Activated B cell treated with CpG ODN at 0.5 μM for 24 hours (primary cell): ENCODE results near the gene GJA1. TPM values are rescaled to one million over a fixed set of nuclear protein-coding genes. Genes with fewer than 3 reads are reported as not detected.

ENCODE experiments used
- ATAC-seq: fragments of 200-7000 bp; cut with Tn5 transposase; one replicate; pipeline ENCODE4 v1.10.0; 2021; ENCODE audit warnings: low read depth, mild to moderate bottlenecking, moderate library complexity
- CTCF ChIA-PET: fragments of 350-600 bp; sonication (Branson Sonifier 250); formaldehyde crosslinking; loops from one replicate; lab custom pipeline; 2021; ENCODE audit warnings: antibody characterized with exemption; lab: Charles Lee
- POLR2A ChIA-PET: fragments of 350-600 bp; sonication (Branson Sonifier 250); formaldehyde crosslinking; loops from one replicate; lab custom pipeline; 2021; ENCODE audit warnings: antibody characterized with exemption; lab: Charles Lee
- DNase-seq: peaks from one replicate; pipeline ENCODE4 v3.0.0; 2022
- H3K27ac Mint-ChIP-seq: one replicate; pipeline ENCODE4 v1.8.0; 2020; ENCODE audit warnings: mixed read lengths
- H3K27me3 Mint-ChIP-seq: one replicate; pipeline ENCODE4 v1.8.0; 2021; ENCODE audit warnings: mixed read lengths
- H3K36me3 Mint-ChIP-seq: one replicate; pipeline ENCODE4 v1.8.0; 2021; ENCODE audit warnings: low read depth, mixed read lengths
- H3K4me1 Mint-ChIP-seq: one replicate; pipeline ENCODE4 v1.8.0; 2021; ENCODE audit warnings: mixed read lengths
- H3K4me3 Mint-ChIP-seq: one replicate; pipeline ENCODE4 v1.8.0; 2020; ENCODE audit warnings: mild to moderate bottlenecking, mixed read lengths
- H3K9me3 Mint-ChIP-seq: one replicate; pipeline ENCODE4 v1.8.0; 2020; ENCODE audit warnings: mixed read lengths
- intact Hi-C: fragments of 100-400 bp; cut with micrococcal nuclease; formaldehyde crosslinking; loops from one replicate; pipeline ENCODE4 v1.15.1; 2024
- total RNA-seq: library from RNA; stranded (reverse); gene quantifications from 2 replicates; pipeline ENCODE4 v1.2.3, GENCODE V29; 2022
- TF ChIP-seq, protein P1 (sequence below): fragments of 200-600 bp; IDR thresholded peaks from one replicate; pipeline ENCODE4 v1.8.0; 2022; ENCODE audit warnings: antibody characterized with exemption, mild to moderate bottlenecking

Gene GJA1
- total RNA-seq, 1 donor from 2014 or later: not detected

DNA sequence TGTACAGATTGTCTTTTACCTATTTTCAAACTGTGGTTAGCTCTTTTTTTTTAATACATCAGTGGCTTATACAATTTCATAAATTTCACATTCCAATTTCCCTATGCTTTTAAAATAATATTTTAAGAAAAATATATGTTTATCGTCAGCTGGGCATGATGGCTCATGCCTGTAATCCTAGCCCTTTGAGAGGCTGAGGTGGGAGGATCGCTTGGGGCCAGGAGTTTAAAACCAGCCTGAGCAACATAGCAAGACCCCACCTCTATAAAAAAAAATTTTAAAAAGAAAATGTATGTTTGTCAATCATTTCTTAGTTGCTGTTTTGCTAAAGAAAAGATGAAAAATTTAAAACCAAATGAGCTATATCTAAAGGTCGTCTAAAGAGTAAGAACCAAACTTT is 3.4 kb downstream of the GJA1 start:
- CTCF ChIA-PET: no interaction called here
- peaks cover 28% of the 10 kb centered on the region for H3K27me3 Mint-ChIP-seq
- no peak for ATAC-seq

DNA sequence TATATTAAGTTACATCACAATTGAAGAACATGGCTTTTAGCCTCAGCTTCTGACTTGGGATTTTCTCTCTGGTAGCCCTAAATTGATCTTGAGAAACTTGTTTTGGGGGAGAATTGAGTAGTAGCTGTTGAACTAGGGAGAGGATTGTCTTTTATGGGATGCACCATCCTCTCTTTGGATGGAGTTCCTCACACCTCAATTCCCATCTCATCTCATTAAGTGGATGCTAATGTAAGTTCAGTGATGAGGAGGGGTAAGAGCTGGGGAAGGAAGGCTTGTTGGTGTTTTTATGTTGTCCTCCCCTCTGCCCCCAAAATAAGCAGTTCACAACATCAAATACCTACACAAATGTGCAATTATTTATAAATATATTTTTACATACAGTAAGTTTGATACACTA is 4.0 kb downstream of the GJA1 start:
- ATAC-seq (no peak), DNase-seq (no peak)
- peaks cover 28% of the 10 kb centered on the region for H3K27me3 Mint-ChIP-seq
- H3K4me1 Mint-ChIP-seq: peaks cover 19% of the 10 kb centered on the region
- intact Hi-C loops: no loop called here
- ChIA-PET CTCF (no interaction called here), POLR2A (no interaction called here)
- no peaks in the 10 kb centered on the region for H3K36me3 Mint-ChIP-seq
- no peak overlapping the region for H3K4me3 Mint-ChIP-seq
- no peaks in the 10 kb centered on the region for H3K9me3 Mint-ChIP-seq
- H3K27ac Mint-ChIP-seq: no peak overlapping the region
- TF ChIP-seq, protein P1, sequence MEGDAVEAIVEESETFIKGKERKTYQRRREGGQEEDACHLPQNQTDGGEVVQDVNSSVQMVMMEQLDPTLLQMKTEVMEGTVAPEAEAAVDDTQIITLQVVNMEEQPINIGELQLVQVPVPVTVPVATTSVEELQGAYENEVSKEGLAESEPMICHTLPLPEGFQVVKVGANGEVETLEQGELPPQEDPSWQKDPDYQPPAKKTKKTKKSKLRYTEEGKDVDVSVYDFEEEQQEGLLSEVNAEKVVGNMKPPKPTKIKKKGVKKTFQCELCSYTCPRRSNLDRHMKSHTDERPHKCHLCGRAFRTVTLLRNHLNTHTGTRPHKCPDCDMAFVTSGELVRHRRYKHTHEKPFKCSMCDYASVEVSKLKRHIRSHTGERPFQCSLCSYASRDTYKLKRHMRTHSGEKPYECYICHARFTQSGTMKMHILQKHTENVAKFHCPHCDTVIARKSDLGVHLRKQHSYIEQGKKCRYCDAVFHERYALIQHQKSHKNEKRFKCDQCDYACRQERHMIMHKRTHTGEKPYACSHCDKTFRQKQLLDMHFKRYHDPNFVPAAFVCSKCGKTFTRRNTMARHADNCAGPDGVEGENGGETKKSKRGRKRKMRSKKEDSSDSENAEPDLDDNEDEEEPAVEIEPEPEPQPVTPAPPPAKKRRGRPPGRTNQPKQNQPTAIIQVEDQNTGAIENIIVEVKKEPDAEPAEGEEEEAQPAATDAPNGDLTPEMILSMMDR: no peak

More for the DNA sequence above, 3.4 kb downstream of the GJA1 start:
- Mint-ChIP-seq H3K9me3 (no peaks in the 10 kb centered on the region), H3K27ac (no peak overlapping the region), H3K36me3 (no peaks in the 10 kb centered on the region), H3K4me3 (no peak overlapping the region), H3K4me1 (peaks cover 19% of the 10 kb centered on the region)
- POLR2A ChIA-PET: no interaction called here
- intact Hi-C loops: no loop called here
- TF ChIP-seq, protein P1: no peak
- no peak for DNase-seq

DNA sequence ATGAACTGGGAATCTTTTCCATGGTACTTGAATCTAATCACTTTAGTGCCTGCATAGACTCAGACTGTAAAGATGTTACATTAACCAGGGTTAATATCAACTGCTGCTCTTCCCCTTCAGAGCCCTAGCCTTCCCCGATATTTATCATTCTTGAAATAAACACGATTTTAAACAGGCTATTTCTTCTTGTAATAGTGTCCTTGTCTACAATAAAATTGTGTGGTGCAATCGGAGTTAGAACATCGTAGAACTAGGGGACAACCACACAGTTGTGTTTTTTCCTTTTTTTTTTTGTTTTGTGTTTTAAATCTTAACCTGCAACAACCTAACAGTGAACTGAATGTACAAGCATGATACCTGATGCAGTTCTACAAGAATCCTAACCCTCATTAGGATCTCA is 4.5 kb downstream of the GJA1 start:
- no peak overlapping the region for H3K27ac Mint-ChIP-seq
- intact Hi-C loops: no loop called here
- ChIA-PET POLR2A (no interaction called here), CTCF (no interaction called here)
- TF ChIP-seq, protein P1: no peak
- no peaks in the 10 kb centered on the region for H3K9me3 Mint-ChIP-seq
- peaks cover 28% of the 10 kb centered on the region for H3K27me3 Mint-ChIP-seq
- ATAC-seq (no peak), DNase-seq (no peak)
- H3K4me1 Mint-ChIP-seq: peaks cover 19% of the 10 kb centered on the region
- H3K36me3 Mint-ChIP-seq: no peaks in the 10 kb centered on the region
- H3K4me3 Mint-ChIP-seq: no peak overlapping the region

DNA sequence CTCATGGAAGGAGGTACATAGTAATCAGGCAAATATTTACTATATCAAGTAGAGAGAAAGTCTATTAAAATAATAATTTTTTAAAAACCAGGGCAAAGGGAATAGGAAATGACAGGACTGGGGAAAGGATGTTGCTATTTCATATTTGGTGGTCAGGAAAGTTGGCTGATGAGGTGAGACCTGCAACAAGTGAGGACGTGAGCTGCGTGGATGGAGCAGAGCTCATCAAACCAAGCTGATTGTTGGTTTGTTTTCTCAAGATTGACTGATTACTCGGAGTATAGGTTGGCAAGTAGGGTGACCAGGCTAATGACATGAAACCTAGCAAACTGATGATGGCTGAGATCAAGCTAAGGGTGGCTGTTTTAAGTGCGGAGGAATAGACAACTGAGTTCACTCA is 6.0 kb downstream of the GJA1 start:
- intact Hi-C loops: no loop called here
- POLR2A ChIA-PET: no interaction called here
- peaks cover 22% of the 10 kb centered on the region for H3K27me3 Mint-ChIP-seq
- peaks cover 16% of the 10 kb centered on the region for H3K4me1 Mint-ChIP-seq
- CTCF ChIA-PET: no interaction called here
- H3K4me3 Mint-ChIP-seq: no peak overlapping the region
- H3K9me3 Mint-ChIP-seq: no peaks in the 10 kb centered on the region
- H3K36me3 Mint-ChIP-seq: no peaks in the 10 kb centered on the region
- H3K27ac Mint-ChIP-seq: no peak overlapping the region
- ATAC-seq (no peak), DNase-seq (no peak)
- TF ChIP-seq, protein P1: no peak

DNA sequence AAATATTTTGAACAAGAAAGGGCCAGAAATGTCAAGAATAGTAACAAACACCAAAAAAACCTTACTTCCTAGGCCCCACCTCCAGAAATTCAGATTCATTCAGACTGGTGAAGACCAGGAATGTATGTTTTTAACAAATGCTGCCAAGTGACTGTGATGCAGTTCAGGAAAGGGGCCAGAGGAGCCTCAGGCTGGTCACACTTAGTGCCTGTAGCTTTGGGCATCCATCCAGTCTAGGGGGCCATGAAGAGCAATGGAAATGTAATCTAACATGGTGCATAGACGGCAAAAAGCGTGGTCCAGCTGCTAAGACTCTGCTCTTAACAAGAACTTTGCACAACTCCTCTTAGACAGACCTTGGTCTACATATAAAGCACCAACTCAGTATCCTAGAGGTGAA is 7.1 kb downstream of the GJA1 start:
- no peaks in the 10 kb centered on the region for H3K9me3 Mint-ChIP-seq
- intact Hi-C loops: no loop called here
- ATAC-seq: no peak
- no peak overlapping the region for H3K27ac Mint-ChIP-seq
- H3K27me3 Mint-ChIP-seq: peaks cover 13% of the 10 kb centered on the region
- H3K4me1 Mint-ChIP-seq: peaks cover 7% of the 10 kb centered on the region
- POLR2A ChIA-PET: no interaction called here
- TF ChIP-seq, protein P1: no peak
- H3K36me3 Mint-ChIP-seq: no peaks in the 10 kb centered on the region
- H3K4me3 Mint-ChIP-seq: no peak overlapping the region
- DNase-seq: no peak
- CTCF ChIA-PET: no interaction called here
